ENCODE data around the gene RNF213.

The RNF213 gene

GRCh38 chr17:80316927-80317705 is 56.5 kb downstream of the RNF213 start:
- H3K27ac ChIP-seq = no peak overlapping the region
- H3K27me3 ChIP-seq (ENCODE audit: control insufficient read depth, insufficient read depth, low read length) = no peaks in the 10 kb centered on the region
- H3K4me2 ChIP-seq (ENCODE audit: low read length) = no peak overlapping the region
- no peak overlapping the region for H3K9ac ChIP-seq
- peaks cover 16% of the 10 kb centered on the region for H3K79me2 ChIP-seq
- H2AFZ ChIP-seq = no peak overlapping the region
- H3K4me3 ChIP-seq (ENCODE audit: low read depth, low read length) = no peak overlapping the region
- H3K36me3 ChIP-seq (ENCODE audit: control insufficient read depth, insufficient read depth, low read length) = no peaks in the 10 kb centered on the region
- H3K4me1 ChIP-seq = peaks cover 2% of the 10 kb centered on the region
- H3K9me3 ChIP-seq (ENCODE audit: control insufficient read depth, low read length) = no peaks in the 10 kb centered on the region
- TF ChIP-seq CTCF (IDR thresholded peaks at IDR 0.05) = no peak

DNA sequence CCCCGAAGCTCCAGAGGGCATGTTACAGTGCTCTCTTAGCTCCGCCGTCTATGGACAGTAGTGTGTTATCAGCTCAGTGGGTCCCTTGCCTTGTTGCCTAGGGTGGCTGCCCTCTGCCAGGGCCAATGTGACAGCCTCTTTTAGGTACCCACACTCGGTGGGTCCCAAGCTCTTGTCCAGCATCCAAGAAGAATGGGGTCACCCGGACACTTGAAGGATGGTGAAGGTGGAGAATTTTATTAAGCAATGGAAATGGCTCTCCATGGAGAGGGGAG is 57.0 kb downstream of the RNF213 start:
- no peak overlapping the region for H3K27ac ChIP-seq
- peaks cover 14% of the 10 kb centered on the region for H3K79me2 ChIP-seq
- H3K9ac ChIP-seq = no peak overlapping the region
- no peak for TF ChIP-seq CTCF (IDR thresholded peaks at IDR 0.05)
- no peaks in the 10 kb centered on the region for H3K36me3 ChIP-seq (ENCODE audit: control insufficient read depth, insufficient read depth, low read length)
- H3K4me2 ChIP-seq (ENCODE audit: low read length) = no peak overlapping the region
- H3K9me3 ChIP-seq (ENCODE audit: control insufficient read depth, low read length) = no peaks in the 10 kb centered on the region
- H2AFZ ChIP-seq = no peak overlapping the region
- no peaks in the 10 kb centered on the region for H3K27me3 ChIP-seq (ENCODE audit: control insufficient read depth, insufficient read depth, low read length)
- H3K4me3 ChIP-seq (ENCODE audit: low read depth, low read length) = no peak overlapping the region
- peaks cover 2% of the 10 kb centered on the region for H3K4me1 ChIP-seq

DNA sequence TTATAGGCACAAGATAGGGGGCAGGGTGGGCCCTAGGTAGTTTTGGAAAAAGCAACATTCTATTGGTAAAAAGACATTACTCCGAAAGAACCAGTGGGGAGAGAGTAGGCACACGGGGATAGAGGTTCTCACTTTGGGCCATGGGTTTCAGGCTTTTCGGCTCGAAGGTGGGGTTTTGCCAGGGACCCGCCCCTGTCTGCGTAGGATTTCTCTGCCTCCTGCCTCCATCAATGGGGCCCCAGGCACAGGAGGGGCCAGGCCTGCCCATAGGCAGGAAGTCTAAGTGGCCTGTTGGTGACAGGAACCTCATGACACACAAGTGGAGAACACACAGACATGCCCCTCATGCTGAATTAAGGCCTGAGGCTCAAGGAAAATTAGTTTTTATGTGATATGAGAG is 57.5 kb downstream of the RNF213 start:
- Histone ChIP-seq H3K79me2 (peaks cover 10% of the 10 kb centered on the region), H2AFZ (no peak overlapping the region), H3K27ac (no peak overlapping the region), H3K27me3 (ENCODE audit: control insufficient read depth, insufficient read depth, low read length) (no peaks in the 10 kb centered on the region), H3K4me3 (ENCODE audit: low read depth, low read length) (no peak overlapping the region), H3K9me3 (ENCODE audit: control insufficient read depth, low read length) (no peaks in the 10 kb centered on the region), H3K36me3 (ENCODE audit: control insufficient read depth, insufficient read depth, low read length) (no peaks in the 10 kb centered on the region), H3K9ac (no peak overlapping the region), H3K4me2 (ENCODE audit: low read length) (no peak overlapping the region), H3K4me1 (peaks cover 2% of the 10 kb centered on the region)
- TF ChIP-seq CTCF (IDR thresholded peaks at IDR 0.05) = no peak

DNA sequence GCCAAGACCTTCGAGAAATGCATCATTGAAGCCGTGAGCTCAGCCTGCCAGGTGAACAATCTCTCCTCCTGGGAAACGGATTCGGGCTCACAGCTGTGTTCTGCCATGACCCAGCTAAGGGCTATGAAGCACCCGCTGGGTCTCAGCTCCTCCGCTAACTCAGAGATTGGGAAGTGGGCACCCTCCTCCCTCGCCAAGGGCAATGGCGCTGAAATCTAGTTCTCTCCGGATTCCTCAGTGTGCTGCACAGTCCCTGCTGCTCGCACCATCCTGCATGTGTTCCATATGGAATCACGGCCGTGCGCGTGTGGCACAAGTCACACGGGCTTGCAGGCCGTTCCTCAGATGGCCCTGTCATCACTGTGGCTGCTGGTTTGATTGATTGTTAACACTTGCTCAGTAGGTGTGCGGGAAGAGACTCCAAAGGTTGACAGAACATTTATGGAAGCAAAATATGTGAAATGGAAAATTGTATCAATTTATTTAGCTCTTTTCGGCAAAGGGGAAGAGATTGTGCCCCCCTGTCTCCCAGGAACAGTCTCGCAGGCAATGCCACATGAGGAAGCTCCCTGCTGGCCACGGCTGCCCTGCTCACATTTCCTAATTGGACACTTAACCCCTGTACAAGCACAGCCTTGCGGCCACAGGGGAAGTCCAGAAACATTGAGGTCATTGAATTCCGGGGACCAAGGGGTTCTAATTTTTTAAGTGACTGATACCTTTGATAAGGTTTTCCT is 58.8 kb downstream of the RNF213 start:
- Histone ChIP-seq H3K9me3 (ENCODE audit: control insufficient read depth, low read length) (no peaks in the 10 kb centered on the region), H3K4me2 (ENCODE audit: low read length) (no peak overlapping the region), H3K4me1 (peaks cover 2% of the 10 kb centered on the region), H3K27me3 (ENCODE audit: control insufficient read depth, insufficient read depth, low read length) (no peaks in the 10 kb centered on the region), H3K4me3 (ENCODE audit: low read depth, low read length) (no peak overlapping the region), H2AFZ (no peak overlapping the region), H3K9ac (no peak overlapping the region), H3K36me3 (ENCODE audit: control insufficient read depth, insufficient read depth, low read length) (no peaks in the 10 kb centered on the region), H3K79me2 (peaks cover 6% of the 10 kb centered on the region), H3K27ac (no peak overlapping the region)
- TF ChIP-seq CTCF (IDR thresholded peaks at IDR 0.05) = no peak

DNA sequence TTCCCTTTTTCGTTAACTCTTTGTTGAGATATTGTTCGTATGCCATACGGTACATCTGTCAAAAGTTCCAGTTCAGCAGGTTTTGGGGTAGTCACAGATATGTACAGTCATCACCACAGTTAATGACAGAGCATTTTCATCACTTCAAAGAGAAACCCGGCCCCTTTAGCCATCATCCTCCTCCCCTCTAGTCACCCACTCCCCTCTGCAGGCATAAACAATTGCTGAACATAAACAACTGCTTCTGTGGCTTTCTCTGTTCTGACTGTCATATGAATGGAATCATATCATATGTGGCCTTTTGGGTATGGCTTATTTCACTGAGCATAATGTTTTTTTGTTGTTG is 59.3 kb downstream of the RNF213 start:
- Histone ChIP-seq H3K79me2 (peaks cover 6% of the 10 kb centered on the region), H3K4me2 (ENCODE audit: low read length) (no peak overlapping the region), H2AFZ (no peak overlapping the region), H3K36me3 (ENCODE audit: control insufficient read depth, insufficient read depth, low read length) (no peaks in the 10 kb centered on the region), H3K27ac (no peak overlapping the region), H3K9me3 (ENCODE audit: control insufficient read depth, low read length) (no peaks in the 10 kb centered on the region), H3K4me1 (peaks cover 2% of the 10 kb centered on the region), H3K4me3 (ENCODE audit: low read depth, low read length) (no peak overlapping the region), H3K27me3 (ENCODE audit: control insufficient read depth, insufficient read depth, low read length) (no peaks in the 10 kb centered on the region), H3K9ac (no peak overlapping the region)
- no peak for TF ChIP-seq CTCF (IDR thresholded peaks at IDR 0.05)
